NCI-H446 (cell line): Measurements from ENCODE around the gene YPEL2.

Experiments used
- DNase-seq, 2 experiments: peaks; one replicate each; lab custom pipeline; 2025; lab: John Stamatoyannopoulos, UW

YPEL2 gene

DNA sequence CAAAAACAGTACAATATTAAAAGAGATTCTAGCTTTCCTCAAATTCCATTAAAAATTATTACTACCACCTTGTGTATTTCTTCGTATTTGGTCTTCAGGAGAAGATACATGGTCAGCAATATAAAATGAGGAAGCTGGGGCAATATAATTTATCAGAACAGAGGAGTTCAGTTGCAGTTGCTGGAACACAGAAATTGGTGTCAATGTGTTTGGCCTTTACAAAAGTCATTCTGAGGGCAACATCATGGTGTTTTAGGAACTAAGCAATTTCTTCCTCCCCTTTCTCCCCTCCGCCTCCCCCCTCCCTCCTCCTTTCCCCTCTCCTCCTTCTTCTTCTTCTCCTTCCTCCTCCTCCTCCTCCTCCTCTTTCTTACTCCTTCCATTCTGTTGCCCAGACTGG is 102.1 kb downstream of the YPEL2 start:
- DNase-seq: no peak

DNA sequence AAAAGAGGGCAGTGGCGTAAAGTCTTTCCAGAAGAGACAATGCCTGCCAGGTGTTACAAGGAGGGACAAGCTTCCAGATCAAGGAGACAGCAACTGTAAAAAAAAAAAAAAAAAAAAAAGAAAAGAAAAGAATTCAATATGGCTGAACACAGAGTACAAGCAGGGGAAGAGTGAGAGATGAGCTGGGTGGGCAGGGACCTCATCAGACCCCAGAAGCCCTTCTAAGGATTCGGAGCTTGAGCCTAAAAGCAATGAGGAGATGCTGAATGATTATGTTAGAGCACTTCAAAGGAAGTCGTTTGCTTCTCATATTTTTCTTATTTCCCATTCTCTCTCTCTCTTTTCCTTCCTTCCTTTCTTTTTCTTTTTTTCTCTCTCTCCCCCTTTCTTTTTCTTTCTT is 103.0 kb downstream of the YPEL2 start:
- DNase-seq: no peak

DNA sequence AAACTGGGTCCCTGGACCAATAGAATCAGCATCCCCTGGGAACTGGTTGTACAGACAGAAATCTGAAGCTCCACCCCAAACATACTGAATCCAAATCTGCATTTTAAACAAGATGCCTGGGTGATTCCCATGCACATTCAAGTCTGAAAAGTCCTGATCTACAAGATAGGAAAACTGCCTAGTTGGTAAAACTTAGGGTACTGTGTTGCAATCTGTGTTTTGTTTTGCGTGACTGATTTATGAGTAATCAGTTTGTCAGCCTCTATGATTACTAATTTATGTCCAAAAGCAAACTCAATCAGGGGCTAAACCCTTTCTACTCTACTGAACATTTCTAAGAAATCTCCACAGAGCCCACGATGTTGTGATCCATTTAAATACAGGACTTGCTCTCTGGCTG is 103.8 kb downstream of the YPEL2 start:
- DNase-seq: no peak

DNA sequence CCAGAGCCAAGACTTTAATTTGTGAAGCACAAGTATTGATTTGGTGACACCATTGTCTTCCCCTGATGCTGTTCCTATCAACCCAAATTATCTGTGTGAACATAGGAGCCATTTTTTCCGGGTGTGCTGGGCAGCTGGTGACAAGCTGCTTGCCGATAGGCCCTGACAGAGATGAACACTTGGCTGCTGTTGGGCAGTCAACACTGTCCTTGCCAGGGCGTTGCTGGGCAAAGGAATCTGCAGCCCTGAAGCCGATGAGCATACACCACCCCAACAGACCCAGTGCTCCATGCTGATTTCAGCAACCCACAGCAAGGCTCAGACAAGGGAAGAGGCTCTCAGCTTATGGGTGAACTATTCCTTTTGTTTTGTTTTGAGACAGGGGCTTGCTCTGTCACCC is 105.4 kb downstream of the YPEL2 start:
- no peak for DNase-seq

DNA sequence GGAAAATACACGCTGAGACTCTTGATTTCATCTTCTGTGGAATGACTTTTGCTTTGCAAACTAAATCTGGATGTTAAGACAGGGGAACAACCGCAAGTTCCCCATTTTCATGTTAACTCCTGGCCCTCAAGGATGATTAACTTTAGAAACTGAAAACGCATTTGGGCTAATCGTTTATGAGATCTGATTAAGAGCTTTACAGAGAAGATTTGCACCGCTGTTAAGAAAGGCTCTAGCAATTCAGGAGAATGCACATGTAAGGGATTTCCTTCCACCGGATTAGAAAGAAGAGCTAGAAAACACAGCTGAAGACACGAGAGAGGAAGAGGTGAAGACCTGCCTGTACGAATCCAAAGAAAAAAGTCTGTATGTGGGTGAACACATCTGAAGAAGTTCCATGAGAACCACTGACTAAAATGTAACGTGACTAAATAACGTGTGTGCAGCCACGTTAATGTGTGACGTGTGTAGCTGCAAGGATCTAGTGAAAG is 106.4 kb downstream of the YPEL2 start:
- DNase-seq: no peak

DNA sequence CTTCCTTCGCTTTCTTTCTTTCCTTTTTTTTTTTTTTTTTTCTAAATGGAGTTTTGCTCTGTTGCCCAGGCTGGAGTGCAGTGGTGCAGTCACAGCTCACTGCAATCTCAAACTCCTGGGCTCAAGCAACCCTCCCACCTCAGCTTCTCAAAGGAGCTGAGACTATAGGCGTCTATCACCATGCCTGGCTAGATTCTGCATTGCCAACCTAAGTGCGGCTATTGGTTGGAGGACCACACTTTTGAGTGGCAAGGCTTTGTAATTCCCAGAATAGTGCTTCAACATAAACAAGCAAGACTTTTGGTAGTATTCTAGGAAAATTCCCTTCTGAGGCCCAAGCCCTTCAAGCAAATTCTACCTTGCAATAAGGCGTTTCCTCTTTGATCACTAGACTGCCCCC is 107.8 kb downstream of the YPEL2 start:
- no peak for DNase-seq

DNA sequence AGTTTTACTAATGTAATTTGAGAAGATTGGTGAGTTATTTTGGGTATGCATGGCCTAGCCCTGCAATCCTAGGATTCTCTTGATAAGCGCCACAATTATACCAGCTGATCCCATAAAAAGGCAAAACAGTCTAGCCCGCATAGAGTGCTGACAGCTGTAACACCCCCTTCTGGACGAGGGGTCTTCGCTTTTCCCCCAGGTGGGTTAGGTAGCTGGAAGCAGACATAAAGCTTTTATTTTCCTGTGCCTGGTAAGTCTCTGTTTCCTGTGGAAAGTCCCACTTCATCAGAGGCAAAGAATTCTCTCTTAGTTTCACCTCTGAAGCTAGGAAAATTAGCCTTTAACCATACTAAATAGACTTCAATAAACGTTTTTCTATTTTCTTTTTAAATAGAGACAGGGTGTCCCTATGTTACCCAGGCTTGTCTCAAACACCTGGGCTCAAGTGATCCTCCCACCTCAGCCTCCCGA is 108.3 kb downstream of the YPEL2 start:
- DNase-seq: no peak

DNA sequence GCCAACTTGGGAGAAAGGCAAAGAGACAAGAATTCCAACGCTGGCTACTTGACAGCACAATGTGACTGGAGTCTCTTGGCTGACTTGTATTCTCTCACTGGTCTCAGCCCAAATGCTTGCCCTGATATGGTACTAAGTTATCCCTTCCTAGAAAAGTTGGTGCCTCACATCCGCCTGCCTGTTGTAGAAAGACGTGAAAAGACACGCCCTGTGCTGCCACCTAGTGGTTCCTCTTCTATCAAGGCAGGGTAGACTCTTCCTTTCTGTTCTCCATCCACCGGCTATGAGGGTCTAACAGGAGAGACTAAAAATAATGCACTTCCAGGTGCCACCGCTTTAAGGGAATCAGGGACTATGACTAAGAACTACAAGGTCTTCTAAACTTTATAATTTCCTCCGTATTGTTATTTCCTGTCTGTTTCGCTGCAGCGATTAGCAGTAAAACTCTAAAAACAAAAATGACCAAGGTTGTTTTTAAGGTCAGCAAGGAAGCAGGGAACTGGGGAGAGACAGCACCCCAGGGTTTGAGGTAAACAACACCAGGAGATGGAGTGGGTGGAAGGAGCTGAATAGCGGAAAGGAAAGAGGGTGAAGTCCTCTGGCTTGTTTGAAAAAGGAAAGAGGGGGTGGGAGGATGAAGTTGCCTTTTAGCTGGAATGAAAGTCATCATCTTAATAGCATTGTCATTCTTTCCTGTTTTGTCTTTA is 109.5 kb downstream of the YPEL2 start:
- DNase-seq: peak; percentile 82 to 87

DNA sequence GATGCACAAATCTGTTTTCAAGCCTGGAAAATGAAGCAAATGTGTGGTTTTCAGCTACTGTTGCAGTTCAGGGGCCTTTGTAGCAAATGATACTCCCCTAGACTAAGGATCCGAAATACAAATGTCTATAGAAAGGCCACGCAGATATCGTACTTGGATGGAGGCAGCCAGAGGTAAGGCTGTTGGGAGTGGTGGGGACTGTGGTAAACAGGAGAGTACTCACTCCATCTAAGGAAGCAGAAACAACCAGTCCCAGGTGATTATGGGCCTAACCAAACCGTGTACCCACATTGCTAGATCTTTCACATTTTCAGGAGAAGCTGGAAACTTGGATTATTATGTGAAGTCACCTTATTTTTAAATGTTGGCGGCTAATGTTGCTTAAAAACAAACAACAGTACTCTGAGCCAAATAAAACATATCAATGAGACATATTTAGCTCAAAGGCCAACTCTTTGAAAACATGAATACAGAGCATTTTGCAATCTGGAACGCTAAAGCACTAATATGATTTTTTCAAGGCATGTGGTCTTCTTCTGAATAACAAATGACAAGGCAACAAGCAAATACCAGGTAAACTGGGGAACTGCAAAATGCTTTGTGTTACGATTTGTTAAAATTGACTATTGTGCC is 110.1 kb downstream of the YPEL2 start:
- no peak for DNase-seq

DNA sequence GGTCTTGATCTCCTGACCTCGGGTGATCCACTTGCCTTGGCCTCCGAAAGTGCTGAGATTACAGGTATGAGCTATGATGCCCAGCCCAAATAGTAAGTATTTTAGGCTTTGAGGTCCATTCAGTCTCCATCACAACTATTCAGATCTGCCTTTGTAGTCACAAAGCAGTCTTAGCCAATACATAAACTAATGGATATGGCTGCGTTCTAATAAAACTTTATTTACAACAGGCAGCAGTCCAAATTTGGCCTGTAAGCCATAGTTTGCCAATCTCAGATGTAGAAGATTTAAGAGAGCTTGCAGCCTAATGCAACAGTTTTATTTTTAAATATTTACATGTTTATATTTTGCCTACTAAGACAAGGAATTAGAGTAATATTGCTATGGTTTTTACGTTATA is 111.7 kb downstream of the YPEL2 start:
- DNase-seq: no peak
